K562 (cell line): Measurements from ENCODE around the gene SERINC5. TPM values are rescaled to one million over a fixed set of nuclear protein-coding genes. Genes with fewer than 3 reads are reported as not detected.

Experiments
- ATF3 ChIP-seq, 2 experiments: fragments of 450-650 bp in 1 of 2; sonication (generic) in 1 of 2; formaldehyde crosslinking in 1 of 2; IDR thresholded peaks in 1 of 2; conservative IDR thresholded peaks in 1 of 2; 2 replicates each; pipeline versions ENCODE4 v1.6.1 to v1.8.1; 2016 to 2023; ENCODE audit warnings: mild to moderate bottlenecking in 2 of 2, moderate library complexity in 2 of 2, inconsistent platforms in 1 of 2, missing genetic modification reagents in 1 of 2
- C11orf30 ChIP-seq: fragments of 450-650 bp; IDR thresholded peaks from 2 replicates; pipeline ENCODE4 v1.6.1; 2016; ENCODE audit warnings: low read depth, mild to moderate bottlenecking
- CCAR2 ChIP-seq: fragments of 200-400 bp; formaldehyde crosslinking; IDR thresholded peaks from 2 replicates; pipeline ENCODE4 v1.6.1; 2017; ENCODE audit warnings: mild to moderate bottlenecking, low read depth, low read length
- DEAF1 ChIP-seq: fragments of 450-650 bp; formaldehyde crosslinking; IDR thresholded peaks from 2 replicates; pipeline ENCODE4 v1.4.0; 2020; ENCODE audit warnings: mild to moderate bottlenecking, moderate library complexity
- DMBX1 ChIP-seq: fragments of 250-450 bp; sonication (Bioruptor Pico); IDR thresholded peaks from 2 replicates; pipeline ENCODE4 v1.8.0; 2022; ENCODE audit warnings: inconsistent platforms, mild to moderate bottlenecking, moderate library complexity, borderline replicate concordance
- EP400 ChIP-seq: fragments of 450-650 bp; IDR thresholded peaks from 2 replicates; pipeline ENCODE4 v1.6.1; 2017; ENCODE audit warnings: antibody characterized with exemption, mild to moderate bottlenecking, moderate library complexity
- ERF ChIP-seq: fragments of 450-650 bp; formaldehyde crosslinking; IDR thresholded peaks from 2 replicates; pipeline ENCODE4 v1.4.0; 2020; ENCODE audit warnings: mild to moderate bottlenecking, mixed read lengths
- HNRNPUL1 ChIP-seq: fragments of 200-400 bp; formaldehyde crosslinking; IDR thresholded peaks from 2 replicates; pipeline ENCODE4 v1.6.1; 2017; ENCODE audit warnings: low read length
- NCOA4 ChIP-seq: fragments of 450-650 bp; IDR thresholded peaks from 2 replicates; pipeline ENCODE4 v1.6.1; 2018; ENCODE audit warnings: mild to moderate bottlenecking; ENCODE audit not compliant: partially characterized antibody
- PURB ChIP-seq: sonication (generic); formaldehyde crosslinking; IDR thresholded peaks from 2 replicates; pipeline ENCODE4 v1.9.0; 2021; ENCODE audit warnings: low read depth, mild to moderate bottlenecking, missing genetic modification reagents
- TAL1 ChIP-seq: fragments of 450-650 bp; IDR thresholded peaks from 2 replicates; pipeline ENCODE4 v1.6.1; 2016; ENCODE audit warnings: mild to moderate bottlenecking
- THRB ChIP-seq: fragments of 450-650 bp; formaldehyde crosslinking; conservative IDR thresholded peaks from 2 replicates; pipeline ENCODE4 v1.4.0; 2022; ENCODE audit warnings: mild to moderate bottlenecking, missing genetic modification characterization
- ZNF586 ChIP-seq: fragments of 450-650 bp; formaldehyde crosslinking; conservative IDR thresholded peaks from 2 replicates; pipeline ENCODE4 v1.4.0; 2020; ENCODE audit warnings: mild to moderate bottlenecking, moderate library complexity
- polyA plus RNA-seq, 8 experiments: library from polyadenylated mRNA; depleted of rRNA in 4 of 8; stranded (reverse) in 5 of 8; unstranded in 3 of 8; fragments of >200 nt; fragmentation: Nextera tagmentation in 2 of 8; fragmentation: Illumina TruSeq in 1 of 8; extraction: Ambion mirVana in 2 of 8; extraction: Trizol in 1 of 8; gene quantifications; 2 replicates each; pipeline versions ENCODE4 v1.2.1 to v1.2.3, GENCODE V29; 2011 to 2014; ENCODE audit warnings: inconsistent platforms in 1 of 8, missing spikeins in 1 of 8
- total RNA-seq, 7 experiments: library from RNA; depleted of rRNA in 6 of 7; stranded (reverse); fragments of >200 nt in 6 of 7; fragmentation: Illumina TruSeq in 2 of 7; extraction: Trizol in 2 of 7; gene quantifications; 2 replicates each; pipeline versions ENCODE4 v1.2.1 to v1.2.3, GENCODE V29; 2011 to 2021; ENCODE audit warnings: low replicate concordance in 1 of 7
- TF ChIP-seq, protein P1 (sequence below), 2 experiments: IDR thresholded peaks; 2 replicates each; pipeline ENCODE4 v1.6.1; 2012; ENCODE audit warnings: improper control_type of control experiment in 2 of 2, low read depth in 2 of 2, low read length in 2 of 2, borderline replicate concordance in 1 of 2
- TF ChIP-seq, protein P2 (sequence below): sonication (generic); formaldehyde crosslinking; IDR thresholded peaks from 2 replicates; pipeline ENCODE4 v1.8.1; 2022; ENCODE audit warnings: missing genetic modification reagents
- TF ChIP-seq, protein P3 (sequence below): fragments of 250-450 bp; sonication (Bioruptor Pico); IDR thresholded peaks from 2 replicates; pipeline ENCODE4 v1.8.0; 2021; ENCODE audit warnings: borderline replicate concordance, mild to moderate bottlenecking, moderate library complexity; ENCODE audit not compliant: poor library complexity, severe bottlenecking

SERINC5 gene
- total and polyA plus RNA-seq, 9 of the 15 experiments (the other 6 are each of a cell fraction or from before 2014, with no cell fraction given): 1.4 to 7.9 (median 3.7) TPM

DNA sequence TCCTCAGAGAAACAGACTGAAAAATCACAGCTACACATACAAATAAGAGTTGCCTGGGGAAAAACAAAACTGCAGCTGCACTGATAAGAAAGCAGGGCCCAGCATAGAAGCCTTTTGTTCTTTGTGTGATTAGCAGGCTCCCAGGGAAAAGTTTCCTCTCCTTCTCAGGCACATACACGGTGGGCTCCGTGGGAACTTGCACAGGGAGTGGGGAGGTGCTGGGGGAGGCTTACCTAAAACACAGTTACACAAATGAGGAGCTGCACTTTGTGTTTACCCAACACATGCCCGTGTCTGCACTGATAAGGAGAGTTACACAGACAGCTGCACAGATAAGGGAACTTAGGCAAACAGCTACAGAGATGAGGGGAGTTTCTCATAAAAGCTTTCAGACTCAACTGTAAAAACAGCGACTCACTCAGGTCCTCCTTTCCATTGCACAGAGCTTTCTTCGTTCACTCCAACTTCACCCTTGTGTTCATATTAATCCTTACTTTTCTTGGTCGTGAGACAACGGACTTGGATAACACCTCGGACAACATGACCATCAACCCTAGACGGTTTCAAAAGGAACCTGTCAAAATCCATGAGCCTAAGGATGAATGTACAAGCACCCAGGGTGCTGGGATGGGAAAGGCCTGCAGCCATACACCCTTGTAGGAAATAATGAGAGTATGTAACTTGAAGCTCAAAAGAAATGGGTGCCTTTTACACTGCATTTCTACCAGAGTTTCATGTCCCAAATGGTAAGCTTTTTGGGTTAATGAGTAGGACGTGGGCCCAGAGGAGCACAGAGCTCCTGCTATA, 50.8 kb downstream of the SERINC5 start (continued):
- TF ChIP-seq C11orf30 (no peak), NCOA4 (no peak), EP400 (no peak), DMBX1 (CRISPR knock-in tag) (peak; percentile 82), PURB (CRISPR knock-in tag) (no peak), HNRNPUL1 (no peak), ZNF586 (CRISPR knock-in tag) (no peak), CCAR2 (no peak), DEAF1 (CRISPR knock-in tag) (no peak), TAL1 (peak; percentile 97), ERF (peak; percentile 77; the same call in 1 of the 2 replicates), ATF3 (IDR thresholded peaks at IDR 0.05) (peak; percentile 60; the same call in 1 of the 2 replicates), ATF3 (CRISPR knock-in tag; conservative IDR thresholded peaks at IDR 0.05) (no peak), THRB (CRISPR knock-in tag) (no peak)
- TF ChIP-seq, protein P1, sequence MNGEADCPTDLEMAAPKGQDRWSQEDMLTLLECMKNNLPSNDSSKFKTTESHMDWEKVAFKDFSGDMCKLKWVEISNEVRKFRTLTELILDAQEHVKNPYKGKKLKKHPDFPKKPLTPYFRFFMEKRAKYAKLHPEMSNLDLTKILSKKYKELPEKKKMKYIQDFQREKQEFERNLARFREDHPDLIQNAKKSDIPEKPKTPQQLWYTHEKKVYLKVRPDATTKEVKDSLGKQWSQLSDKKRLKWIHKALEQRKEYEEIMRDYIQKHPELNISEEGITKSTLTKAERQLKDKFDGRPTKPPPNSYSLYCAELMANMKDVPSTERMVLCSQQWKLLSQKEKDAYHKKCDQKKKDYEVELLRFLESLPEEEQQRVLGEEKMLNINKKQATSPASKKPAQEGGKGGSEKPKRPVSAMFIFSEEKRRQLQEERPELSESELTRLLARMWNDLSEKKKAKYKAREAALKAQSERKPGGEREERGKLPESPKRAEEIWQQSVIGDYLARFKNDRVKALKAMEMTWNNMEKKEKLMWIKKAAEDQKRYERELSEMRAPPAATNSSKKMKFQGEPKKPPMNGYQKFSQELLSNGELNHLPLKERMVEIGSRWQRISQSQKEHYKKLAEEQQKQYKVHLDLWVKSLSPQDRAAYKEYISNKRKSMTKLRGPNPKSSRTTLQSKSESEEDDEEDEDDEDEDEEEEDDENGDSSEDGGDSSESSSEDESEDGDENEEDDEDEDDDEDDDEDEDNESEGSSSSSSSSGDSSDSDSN (IDR thresholded peaks at IDR 0.05; ENCODE audit: borderline replicate concordance in 1 of 2, low read depth in 2 of 2, low read length in 2 of 2): no peak
- TF ChIP-seq, protein P2, sequence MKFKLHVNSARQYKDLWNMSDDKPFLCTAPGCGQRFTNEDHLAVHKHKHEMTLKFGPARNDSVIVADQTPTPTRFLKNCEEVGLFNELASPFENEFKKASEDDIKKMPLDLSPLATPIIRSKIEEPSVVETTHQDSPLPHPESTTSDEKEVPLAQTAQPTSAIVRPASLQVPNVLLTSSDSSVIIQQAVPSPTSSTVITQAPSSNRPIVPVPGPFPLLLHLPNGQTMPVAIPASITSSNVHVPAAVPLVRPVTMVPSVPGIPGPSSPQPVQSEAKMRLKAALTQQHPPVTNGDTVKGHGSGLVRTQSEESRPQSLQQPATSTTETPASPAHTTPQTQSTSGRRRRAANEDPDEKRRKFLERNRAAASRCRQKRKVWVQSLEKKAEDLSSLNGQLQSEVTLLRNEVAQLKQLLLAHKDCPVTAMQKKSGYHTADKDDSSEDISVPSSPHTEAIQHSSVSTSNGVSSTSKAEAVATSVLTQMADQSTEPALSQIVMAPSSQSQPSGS (CRISPR knock-in tag): no peak
- TF ChIP-seq, protein P3, sequence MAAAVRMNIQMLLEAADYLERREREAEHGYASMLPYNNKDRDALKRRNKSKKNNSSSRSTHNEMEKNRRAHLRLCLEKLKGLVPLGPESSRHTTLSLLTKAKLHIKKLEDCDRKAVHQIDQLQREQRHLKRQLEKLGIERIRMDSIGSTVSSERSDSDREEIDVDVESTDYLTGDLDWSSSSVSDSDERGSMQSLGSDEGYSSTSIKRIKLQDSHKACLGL (CRISPR knock-in tag): no peak
